HEK293T (cell line): ENCODE data around the gene CRIP1.

Source experiments
- CTCF ChIA-PET: fragments of 350-600 bp; formaldehyde crosslinking; extraction: SDS; loops from one replicate; lab custom pipeline; 2021; ENCODE audit warnings: antibody characterized with exemption, inconsistent platforms; lab: Yijun Ruan, JAX
- POLR2A ChIA-PET: fragments of 350-600 bp; formaldehyde crosslinking; extraction: SDS; loops from one replicate; lab custom pipeline; 2020; ENCODE audit warnings: antibody characterized with exemption, inconsistent platforms; lab: Yijun Ruan, JAX
- DNase-seq: peaks from one replicate; pipeline ENCODE4 v3.0.0; 2012; ENCODE audit warnings: mixed read lengths; ENCODE audit errors: extremely low spot score
- ARNT ChIP-seq: fragments of 450-650 bp; IDR thresholded peaks from 2 replicates; pipeline ENCODE4 v1.6.1; 2017; ENCODE audit warnings: mild to moderate bottlenecking
- BHLHE40 ChIP-seq: fragments of 450-650 bp; IDR thresholded peaks from 2 replicates; pipeline ENCODE4 v1.6.1; 2016; ENCODE audit warnings: mild to moderate bottlenecking, moderate library complexity, borderline replicate concordance
- CTBP1 ChIP-seq: fragments of 450-650 bp; IDR thresholded peaks from 2 replicates; pipeline ENCODE4 v1.6.1; 2016; ENCODE audit warnings: borderline replicate concordance
- ELF4 ChIP-seq: fragments of 450-650 bp; IDR thresholded peaks from 2 replicates; pipeline ENCODE4 v1.6.1; 2017; ENCODE audit warnings: antibody characterized with exemption
- FOXA1 ChIP-seq: fragments of 450-650 bp; IDR thresholded peaks from 2 replicates; pipeline ENCODE4 v1.6.1; 2016; ENCODE audit warnings: mild to moderate bottlenecking
- FOXK2 ChIP-seq: fragments of 450-650 bp; IDR thresholded peaks from 2 replicates; pipeline ENCODE4 v1.6.1; 2016; ENCODE audit warnings: mild to moderate bottlenecking
- FOXM1 ChIP-seq: fragments of 450-650 bp; IDR thresholded peaks from 2 replicates; pipeline ENCODE4 v1.6.1; 2017; ENCODE audit warnings: mild to moderate bottlenecking, borderline replicate concordance
- HDGF ChIP-seq: fragments of 450-650 bp; IDR thresholded peaks from 2 replicates; pipeline ENCODE4 v1.6.1; 2017; ENCODE audit warnings: antibody characterized with exemption, borderline replicate concordance
- L3MBTL2 ChIP-seq: fragments of 450-650 bp; conservative IDR thresholded peaks from 2 replicates; pipeline ENCODE4 v1.6.1; 2016; ENCODE audit warnings: mild to moderate bottlenecking
- LEF1 ChIP-seq: fragments of 450-650 bp; IDR thresholded peaks from 2 replicates; pipeline ENCODE4 v1.6.1; 2017; ENCODE audit warnings: mild to moderate bottlenecking, borderline replicate concordance
- NFRKB ChIP-seq: fragments of 450-650 bp; IDR thresholded peaks from 2 replicates; pipeline ENCODE4 v1.6.1; 2016; ENCODE audit warnings: mild to moderate bottlenecking, moderate library complexity
- PKNOX1 ChIP-seq: fragments of 450-650 bp; IDR thresholded peaks from 2 replicates; pipeline ENCODE4 v1.6.1; 2016
- SP1 ChIP-seq: fragments of 450-650 bp; IDR thresholded peaks from 2 replicates; pipeline ENCODE4 v1.6.1; 2017
- SUZ12 ChIP-seq: fragments of 450-650 bp; IDR thresholded peaks from 2 replicates; pipeline ENCODE4 v1.6.1; 2016; ENCODE audit warnings: mild to moderate bottlenecking
- TARDBP ChIP-seq: fragments of 450-650 bp; IDR thresholded peaks from 2 replicates; pipeline ENCODE4 v1.6.1; 2016
- ZNF384 ChIP-seq: fragments of 450-650 bp; IDR thresholded peaks from 2 replicates; pipeline ENCODE4 v1.6.1; 2016

The CRIP1 gene

GRCh38 chr14:105468621-105469241, 18.0 kb upstream of the CRIP1 start:
- POLR2A ChIA-PET = no interaction called here
- TF ChIP-seq PKNOX1 (no peak), ARNT (no peak), LEF1 (no peak), CTBP1 (no peak), NFRKB (no peak), ELF4 (no peak), BHLHE40 (no peak), FOXM1 (no peak), SUZ12 (no peak), SP1 (no peak), FOXA1 (no peak), L3MBTL2 (no peak), TARDBP (no peak), HDGF (no peak), ZNF384 (no peak), FOXK2 (no peak)
- no peak for DNase-seq
- CTCF ChIA-PET = interaction anchor here (4.2 kb wide), 1 partner anchor 12 kb away, joined by 23 read pairs; no protein-coding TSS in a partner anchor

- no peak for TF ChIP-seq CTBP1
- no peak for TF ChIP-seq ARNT
- TF ChIP-seq FOXK2 = no peak
- no peak for TF ChIP-seq HDGF
- no peak for TF ChIP-seq LEF1
- no peak for TF ChIP-seq TARDBP
- no peak for TF ChIP-seq L3MBTL2
- TF ChIP-seq PKNOX1 = no peak
- no peak for TF ChIP-seq BHLHE40
- TF ChIP-seq SP1 = no peak
- no peak for TF ChIP-seq FOXA1
- no peak for TF ChIP-seq NFRKB
- no peak for TF ChIP-seq FOXM1
- no peak for TF ChIP-seq SUZ12
- no peak for TF ChIP-seq ZNF384
- no peak for TF ChIP-seq ELF4
- DNase-seq = no peak
- ChIA-PET POLR2A (interaction anchor here (1.1 to 1.2 kb wide), 2 partner anchors 61 to 75 kb away, joined by 3 to 4 read pairs; no protein-coding TSS in a partner anchor), CTCF (interaction anchor here (1.8 to 4.2 kb wide), 4 partner anchors 11 to 29 kb away, joined by 5 to 23 read pairs (median 13); no protein-coding TSS in a partner anchor)
Measured at GRCh38 chr14:105469456-105470349, 17.0 kb upstream of the CRIP1 start.

- CTCF ChIA-PET = interaction anchor here (1.7 to 4.2 kb wide), 5 partner anchors 10 to 29 kb away, joined by 5 to 23 read pairs (median 7); no protein-coding TSS in a partner anchor
- no peak for DNase-seq
- TF ChIP-seq PKNOX1 = no peak
- no peak for TF ChIP-seq CTBP1
- TF ChIP-seq ARNT = no peak
- no peak for TF ChIP-seq LEF1
- TF ChIP-seq BHLHE40 = no peak
- no peak for TF ChIP-seq ELF4
- no peak for TF ChIP-seq FOXA1
- TF ChIP-seq TARDBP = no peak
- TF ChIP-seq FOXM1 = no peak
- no peak for TF ChIP-seq HDGF
- TF ChIP-seq L3MBTL2 = no peak
- no peak for TF ChIP-seq NFRKB
- TF ChIP-seq SP1 = no peak
- TF ChIP-seq SUZ12 = no peak
- TF ChIP-seq ZNF384 = no peak
- TF ChIP-seq FOXK2 = no peak
- POLR2A ChIA-PET = interaction anchor here (1.1 to 1.8 kb wide), 4 partner anchors 19 to 81 kb away, joined by 3 to 9 read pairs (median 4); no protein-coding TSS in a partner anchor
Measured at GRCh38 chr14:105470350-105471296, 16.1 kb upstream of the CRIP1 start.

- CTCF ChIA-PET = interaction anchor here (1.7 to 4.2 kb wide), 5 partner anchors 10 to 28 kb away, joined by 5 to 23 read pairs (median 7); no protein-coding TSS in a partner anchor
- POLR2A ChIA-PET = interaction anchor here (1.2 to 1.8 kb wide), 3 partner anchors 18 to 81 kb away, joined by 3 to 9 read pairs (median 4); no protein-coding TSS in a partner anchor
- DNase-seq = peak; percentile 42
- TF ChIP-seq NFRKB (no peak), SP1 (no peak), PKNOX1 (no peak), HDGF (no peak), LEF1 (no peak), ARNT (no peak), FOXM1 (no peak), ZNF384 (no peak), FOXK2 (no peak), FOXA1 (no peak), BHLHE40 (no peak), CTBP1 (no peak)
Measured at GRCh38 chr14:105471297-105471821, 15.3 kb upstream of the CRIP1 start.
